Astrocyte (in vitro differentiated cells and primary cell): ENCODE results near the gene SPTLC3.

Experiments
- CTCF ChIP-seq: IDR thresholded peaks from 2 replicates; pipeline ENCODE4 v1.5.1; 2011; ENCODE audit warnings: low read depth, mild to moderate bottlenecking, inconsistent platforms, low read length, moderate library complexity; ENCODE audit not compliant: insufficient read depth
- EZH2 ChIP-seq: IDR thresholded peaks from 2 replicates; pipeline ENCODE4 v1.6.1; 2012; ENCODE audit warnings: mild to moderate bottlenecking, low read length, inconsistent platforms; ENCODE audit not compliant: insufficient read depth

- TF ChIP-seq EZH2 (no peak), CTCF (no peak)
Observed at GRCh38 chr20:13002251-13002650, 6.5 kb upstream of the SPTLC3 start.
